HG03571 (cell line): Measurements from ENCODE around the gene P2RY2.

Experiments
- ATAC-seq: cut with Tn5 transposase; IDR thresholded peaks from one replicate; pipeline ENCODE4 v1.9.1; 2021; ENCODE audit not compliant: unreplicated experiment

The P2RY2 gene

DNA sequence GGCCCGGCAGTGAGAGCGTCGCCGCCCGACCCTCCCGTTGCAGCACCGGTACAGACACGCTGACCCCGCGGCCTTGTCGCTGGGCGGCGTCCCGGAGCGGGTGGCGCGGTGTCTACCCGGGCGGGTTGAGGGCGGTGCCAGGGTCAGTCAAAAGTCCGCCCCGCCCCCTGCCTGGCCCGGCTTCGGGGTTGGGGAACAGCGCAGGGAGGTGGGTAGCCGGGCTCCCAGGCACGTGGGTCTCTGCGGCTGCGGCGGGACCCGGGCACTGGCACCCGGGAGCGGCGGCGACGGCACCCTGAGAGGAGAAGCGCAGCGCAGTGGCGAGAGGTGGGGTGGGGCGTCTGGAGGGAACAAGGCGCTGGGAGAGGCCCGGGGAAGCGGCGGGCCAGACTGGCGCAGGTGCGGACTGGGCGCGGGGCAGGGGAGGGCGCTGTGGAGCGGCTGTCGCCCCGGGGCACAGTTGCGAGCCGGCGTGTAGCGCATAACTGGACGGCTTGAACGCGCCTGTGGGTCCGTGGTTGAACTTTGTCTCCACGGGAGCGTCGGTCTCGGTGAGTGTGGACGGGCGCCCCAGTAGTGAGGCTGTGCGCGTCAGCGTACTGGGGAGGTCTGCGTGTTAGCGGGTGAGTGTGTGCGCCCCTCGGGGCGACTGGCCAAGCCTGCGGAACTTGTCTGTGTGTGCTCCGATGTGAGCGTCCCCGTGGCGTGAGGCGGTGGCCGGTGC, at the start of gene P2RY2:
P2RY2 (plus strand) TSS at position 176 of the 724 bp plus-strand sequence. CDS start 15,879 bp downstream, outside the sequence.
- no peak for ATAC-seq

DNA sequence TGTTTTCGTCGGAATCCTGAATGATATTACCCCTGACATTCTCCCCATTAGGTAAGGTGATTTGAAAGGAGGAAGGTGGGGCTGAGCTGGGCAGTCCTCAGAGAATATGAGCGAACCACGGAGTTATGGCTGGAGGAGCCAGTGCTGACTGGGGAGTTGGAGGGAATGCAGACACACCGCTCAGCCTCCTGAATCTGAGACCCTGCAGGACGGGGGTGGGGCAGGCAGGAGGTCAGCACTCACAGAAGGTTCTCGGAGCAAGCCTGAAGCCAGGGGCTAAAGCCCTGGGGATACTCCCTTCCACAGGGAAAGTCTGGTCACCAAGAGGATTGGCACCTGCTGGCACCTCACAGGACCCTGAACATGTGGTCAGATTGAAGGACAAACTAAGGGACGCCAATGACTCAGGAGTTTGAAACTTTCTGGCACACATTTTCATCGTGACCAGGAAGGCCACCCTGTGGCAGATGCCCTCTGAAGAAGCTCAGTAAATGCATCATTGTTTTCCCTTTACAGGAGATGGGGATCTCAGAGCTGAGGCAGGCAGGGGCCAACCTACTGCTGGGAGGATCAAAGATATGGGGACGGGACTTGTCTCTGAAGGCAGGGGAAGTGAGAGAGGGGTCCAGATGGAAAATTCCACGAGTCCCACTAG, 49.0 kb upstream of the P2RY2 start:
- ATAC-seq: no peak

DNA sequence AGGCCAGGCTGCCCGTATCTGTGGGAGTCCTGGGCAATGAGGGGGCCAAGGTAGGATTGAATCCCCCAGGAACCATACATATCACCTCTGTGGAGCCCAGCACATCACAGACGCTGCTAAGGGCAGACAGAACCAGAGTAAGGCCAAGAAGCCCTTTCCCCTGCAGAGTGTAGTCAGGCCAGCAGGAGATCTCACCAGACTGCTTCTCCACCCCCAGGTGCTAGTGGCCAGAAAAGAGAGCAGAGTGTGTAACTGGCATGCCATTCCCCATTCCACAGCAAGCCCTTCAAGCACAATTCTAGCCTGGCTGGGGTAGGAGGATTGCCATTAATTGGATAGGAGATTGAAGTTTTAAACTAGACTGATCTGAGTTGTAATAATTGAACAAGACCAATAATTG, 47.9 kb upstream of the P2RY2 start:
- ATAC-seq: no peak

DNA sequence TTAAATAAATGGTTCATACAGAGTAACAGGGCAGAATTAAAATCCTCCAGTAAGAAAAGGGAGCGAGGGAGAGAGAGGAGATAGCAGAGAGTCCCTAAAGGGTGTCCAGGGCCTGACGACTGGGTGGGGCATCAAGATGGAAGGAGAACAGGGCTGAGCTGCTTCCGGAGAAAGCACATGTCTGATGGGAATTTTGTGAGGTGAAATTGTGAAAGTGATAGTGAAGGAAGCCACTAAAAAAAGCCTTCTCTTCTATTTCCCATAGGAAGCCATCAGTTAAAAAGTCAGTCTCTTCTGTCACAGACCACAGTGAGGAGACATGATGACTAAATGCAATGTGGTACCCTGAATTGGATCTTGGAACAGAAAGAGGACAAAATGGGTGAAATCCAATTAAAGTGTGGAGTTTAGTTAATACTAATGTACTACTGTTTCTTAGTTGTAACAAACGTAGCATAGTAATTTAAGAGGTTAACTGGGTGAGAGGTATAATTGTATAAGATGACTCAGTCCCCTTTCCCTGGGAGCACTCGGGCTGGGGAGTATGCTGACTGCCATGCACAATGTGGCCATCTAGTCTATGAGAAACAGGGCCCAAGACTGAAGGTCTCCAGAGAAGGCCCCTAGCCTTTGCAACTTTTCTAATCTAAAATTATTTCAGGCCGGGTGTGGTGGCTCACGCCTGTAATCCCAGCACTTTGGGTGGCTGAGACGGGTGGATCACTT, 46.5 kb upstream of the P2RY2 start:
- ATAC-seq: no peak

DNA sequence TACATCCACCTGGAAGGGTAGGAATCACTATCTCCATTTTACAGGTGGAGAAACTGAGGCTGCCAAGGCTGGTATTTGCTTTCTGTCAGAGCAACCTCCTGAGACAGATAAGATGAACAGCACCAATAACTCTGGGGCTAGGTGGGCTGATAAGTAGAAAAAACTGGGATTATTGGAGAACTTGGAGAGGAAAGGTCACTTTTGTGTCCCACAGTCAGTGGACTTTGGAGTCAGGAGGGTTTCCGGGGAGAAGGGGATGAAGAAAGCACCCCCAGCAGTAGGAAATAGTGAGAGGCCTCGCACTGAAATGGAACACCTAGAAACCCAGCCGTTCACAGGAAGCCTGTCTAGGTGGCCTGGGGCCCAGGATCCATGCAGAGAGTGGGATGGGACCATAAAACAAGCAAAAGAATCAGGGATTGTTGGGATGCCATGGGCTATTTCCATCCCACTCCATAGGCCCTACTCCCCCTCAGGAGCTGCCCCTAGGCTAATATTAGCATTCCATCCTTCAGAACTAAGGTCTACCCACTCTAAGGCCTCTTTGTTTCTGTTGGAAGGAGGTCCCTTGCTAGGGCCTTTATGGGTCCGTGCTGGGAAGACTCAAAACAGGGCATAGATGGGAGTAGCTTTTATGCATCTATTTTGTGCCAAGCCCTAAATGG, 45.0 kb upstream of the P2RY2 start:
- ATAC-seq: no peak

DNA sequence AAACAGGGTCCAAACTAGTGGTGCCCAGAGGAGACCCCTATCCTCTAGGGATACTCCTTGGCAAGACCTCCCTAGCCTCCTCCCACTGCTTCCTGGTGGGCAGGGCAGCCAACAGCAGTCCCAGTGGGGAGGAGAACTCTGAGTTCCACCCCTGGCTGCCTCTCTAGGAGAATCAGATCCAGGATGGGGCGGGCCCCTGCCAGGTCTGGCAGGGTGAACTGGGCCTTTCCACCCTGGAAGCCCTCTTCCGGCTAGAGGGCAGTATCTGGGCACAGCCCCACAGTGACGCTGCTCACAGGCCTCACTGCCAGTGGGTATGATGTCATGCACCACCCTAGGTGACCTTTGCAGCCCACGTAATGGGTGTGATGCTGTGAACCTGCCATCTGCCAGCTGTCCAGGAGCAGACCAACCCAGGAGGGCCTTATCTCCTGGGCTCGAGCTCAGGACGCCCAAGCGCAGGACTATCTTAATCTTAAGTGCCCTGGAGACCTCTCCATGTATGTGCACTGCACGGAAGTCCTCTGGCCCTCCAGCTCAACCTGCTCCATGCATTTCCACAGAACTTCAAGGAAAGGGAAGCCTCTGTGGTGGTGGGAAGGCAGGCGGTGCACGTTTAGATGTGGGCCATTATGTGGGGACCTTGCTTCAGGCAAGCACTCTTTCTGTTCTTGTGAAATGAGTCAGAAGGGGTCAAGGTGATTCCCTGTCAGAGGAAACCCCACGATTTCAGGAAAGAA, 44.2 kb upstream of the P2RY2 start:
- ATAC-seq: no peak

DNA sequence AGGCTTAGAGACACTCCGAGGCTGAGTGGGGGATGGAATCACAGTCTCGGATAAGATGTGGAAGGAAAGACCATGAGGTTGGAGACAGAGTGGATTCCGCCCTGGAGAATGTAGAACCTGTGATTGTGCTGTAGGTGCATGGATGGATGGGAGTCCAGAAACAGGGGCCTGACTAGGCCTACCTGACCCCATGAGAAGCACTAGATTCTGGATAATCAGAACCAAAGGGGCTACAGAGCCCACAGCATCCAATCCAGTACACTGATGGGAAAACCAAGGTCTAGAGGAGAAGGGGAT, 43.6 kb upstream of the P2RY2 start:
- no peak for ATAC-seq

DNA sequence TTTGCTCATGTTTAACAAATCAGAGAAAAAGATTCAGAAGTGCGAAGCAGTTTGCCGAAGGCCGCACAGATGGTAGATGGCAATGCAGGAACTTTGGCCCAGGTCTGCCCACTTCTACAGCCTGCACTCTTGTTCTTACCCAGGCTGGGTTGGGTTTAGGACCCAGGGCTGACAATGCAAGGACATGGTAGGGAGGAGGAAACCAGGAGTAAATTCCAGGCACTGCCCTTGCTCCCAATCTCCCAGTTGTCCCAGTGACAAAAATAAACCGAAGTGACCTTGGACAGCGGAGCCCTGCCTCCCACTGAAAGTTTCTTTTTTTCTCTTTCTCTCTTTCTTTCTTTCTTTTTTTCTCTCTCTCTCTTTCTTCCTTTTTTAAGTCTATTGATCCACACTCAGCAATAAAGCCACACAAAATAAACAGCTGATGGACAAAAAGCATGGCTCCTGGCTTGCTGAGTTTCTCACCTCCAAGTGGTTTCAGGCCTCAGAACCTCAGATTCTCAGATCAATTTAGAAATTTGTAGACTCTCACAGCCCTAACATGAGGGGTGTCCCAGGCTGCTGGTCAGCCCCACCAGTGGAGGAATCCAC, 42.4 kb upstream of the P2RY2 start:
- ATAC-seq: no peak

DNA sequence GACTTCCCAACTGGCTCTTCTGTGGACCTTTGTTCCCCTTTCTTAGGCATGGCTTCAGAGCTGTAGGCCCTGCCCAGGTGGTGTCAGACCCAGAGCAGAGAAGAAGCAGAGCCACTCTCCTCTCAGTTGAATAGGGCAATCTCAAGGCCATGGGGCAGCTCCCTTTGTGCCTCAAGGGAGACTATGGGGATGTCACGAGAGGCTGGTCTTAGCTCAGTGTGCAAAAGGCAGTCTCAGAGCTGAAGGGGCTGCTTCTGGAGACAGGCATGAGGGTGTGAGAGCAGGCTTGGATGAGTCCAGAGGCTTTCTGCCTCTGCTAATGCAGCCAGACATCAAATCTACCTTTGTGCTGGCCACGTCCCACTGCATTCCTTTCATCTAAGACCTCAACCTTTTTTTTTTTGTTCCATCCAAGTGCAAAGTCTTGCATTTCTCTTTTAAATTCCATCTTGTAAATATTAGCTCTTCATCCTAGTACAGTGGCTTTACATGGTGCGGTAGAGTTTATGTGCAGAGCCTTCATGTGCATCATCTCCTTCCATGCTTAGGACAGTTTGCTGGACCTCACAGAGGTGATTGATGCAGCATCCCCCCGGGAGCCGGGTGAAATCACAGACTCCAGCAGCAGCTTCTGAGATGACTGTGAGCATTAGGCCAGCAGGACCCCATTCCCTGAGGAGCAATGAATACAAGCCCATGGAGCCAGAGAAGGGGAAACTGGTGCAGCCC, 41.8 kb upstream of the P2RY2 start:
- ATAC-seq: no peak

DNA sequence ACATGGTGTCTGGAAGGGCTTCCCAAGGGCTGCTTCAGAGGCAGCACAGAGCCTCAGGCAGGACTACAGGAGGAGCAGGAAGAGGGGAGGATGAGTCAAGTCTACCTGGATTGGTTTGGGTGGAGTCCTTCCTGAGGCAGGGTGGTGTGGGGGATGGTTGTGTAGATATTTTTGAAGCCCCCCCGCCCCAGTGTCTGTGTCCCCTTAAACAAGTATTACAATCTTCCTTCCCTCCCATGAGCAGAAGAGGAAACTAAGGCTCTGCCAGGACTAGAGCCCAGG, 41.3 kb upstream of the P2RY2 start:
- no peak for ATAC-seq

DNA sequence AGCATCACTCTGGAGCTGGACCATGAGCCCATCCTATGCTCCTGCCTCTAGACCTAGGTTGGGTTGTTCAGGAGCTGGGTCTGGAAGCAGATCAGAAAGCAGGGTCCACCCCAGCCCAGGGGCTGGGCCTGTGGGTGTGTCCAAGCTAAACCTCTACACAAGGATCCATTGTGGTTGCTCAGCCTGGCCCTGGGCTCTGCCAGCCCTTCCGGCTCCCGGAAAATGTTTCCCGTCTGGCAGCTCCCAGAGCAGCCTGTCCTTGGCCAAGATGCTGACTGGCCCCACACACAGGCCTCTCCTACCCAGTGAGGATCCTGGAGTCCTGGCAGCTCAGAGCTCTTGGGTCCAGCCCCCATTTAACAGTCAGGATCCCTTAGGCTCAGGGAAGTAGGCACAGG, 40.7 kb upstream of the P2RY2 start:
- no peak for ATAC-seq

DNA sequence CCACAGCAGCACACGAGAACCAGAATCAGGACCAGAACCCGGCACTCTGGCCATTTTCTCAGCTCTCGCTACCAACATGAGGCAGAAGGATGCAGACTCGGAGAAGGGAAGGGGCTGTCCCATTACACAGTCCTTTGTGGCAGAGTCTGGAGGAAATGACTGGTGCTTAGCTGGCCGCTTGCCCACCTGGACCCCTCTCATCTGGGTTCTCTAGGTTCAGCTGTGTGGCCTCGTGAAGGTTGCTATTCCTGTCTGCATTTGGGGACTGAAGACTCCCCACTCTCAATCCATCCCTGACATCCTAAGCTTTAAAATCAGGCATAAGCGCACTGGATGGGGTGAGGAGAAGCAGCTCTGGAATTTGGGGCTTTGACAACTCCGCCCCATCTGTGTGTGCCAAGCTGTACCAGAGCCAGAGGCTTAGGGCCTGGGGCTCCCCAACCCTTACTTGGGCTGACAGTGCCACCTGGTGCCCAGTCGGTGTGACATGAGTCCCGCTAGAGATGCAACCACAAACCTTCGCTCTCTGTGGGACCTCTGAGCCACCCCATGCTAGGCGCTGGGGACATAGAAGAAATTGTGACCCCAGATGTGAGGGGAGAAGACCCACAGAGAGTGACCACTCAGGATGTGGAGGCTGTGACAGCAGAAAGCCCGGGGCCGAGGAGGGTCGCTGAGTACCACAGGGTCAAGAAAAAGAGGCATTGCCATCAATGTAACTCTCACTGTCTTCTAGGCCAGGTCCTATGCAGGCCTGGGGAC, 40.1 kb upstream of the P2RY2 start:
- ATAC-seq: peak; percentile 61

DNA sequence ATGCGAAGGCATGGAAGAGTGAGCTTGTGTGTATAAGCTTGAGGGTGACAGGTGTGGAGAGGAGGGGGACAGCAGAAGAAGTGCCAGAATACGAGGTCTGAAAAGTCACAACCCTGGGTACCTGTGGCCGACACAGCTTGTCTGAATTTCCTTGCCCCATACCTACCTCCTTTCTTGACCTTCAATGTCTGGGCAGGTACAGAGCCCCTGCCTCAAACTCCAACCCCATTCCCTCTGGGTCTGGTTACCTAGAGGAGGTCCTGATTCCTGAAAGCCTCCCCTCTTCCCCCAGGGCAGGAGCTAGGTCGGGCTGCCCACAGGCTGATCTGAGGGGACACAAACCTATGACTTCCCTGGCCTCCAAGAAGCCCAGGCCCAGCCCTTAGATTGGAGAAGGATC, 39.4 kb upstream of the P2RY2 start:
- no peak for ATAC-seq

DNA sequence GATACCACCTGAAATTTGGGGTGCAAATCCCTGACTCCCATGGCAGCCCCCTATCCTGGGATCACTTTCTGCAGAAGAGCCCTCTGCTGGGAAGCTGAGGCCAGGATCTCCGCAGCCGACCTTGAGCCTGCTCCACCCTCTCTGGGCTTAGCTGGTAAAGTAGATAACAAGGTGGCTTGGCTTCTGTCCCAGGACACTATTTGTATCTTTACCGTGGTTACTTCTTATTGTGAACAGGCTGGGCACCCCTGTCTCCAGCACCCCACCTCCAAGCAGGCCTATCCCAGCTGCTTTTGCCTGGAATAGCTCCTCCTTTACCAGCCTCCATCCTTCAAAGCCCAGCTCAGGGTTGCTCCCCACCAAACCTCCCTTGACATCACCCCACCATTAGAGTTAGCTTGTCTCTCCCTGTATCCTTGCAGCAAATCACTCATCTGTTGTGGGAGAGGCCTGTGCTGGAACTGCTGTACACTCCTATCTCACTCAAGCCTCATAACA, 35.2 kb upstream of the P2RY2 start:
- no peak for ATAC-seq

DNA sequence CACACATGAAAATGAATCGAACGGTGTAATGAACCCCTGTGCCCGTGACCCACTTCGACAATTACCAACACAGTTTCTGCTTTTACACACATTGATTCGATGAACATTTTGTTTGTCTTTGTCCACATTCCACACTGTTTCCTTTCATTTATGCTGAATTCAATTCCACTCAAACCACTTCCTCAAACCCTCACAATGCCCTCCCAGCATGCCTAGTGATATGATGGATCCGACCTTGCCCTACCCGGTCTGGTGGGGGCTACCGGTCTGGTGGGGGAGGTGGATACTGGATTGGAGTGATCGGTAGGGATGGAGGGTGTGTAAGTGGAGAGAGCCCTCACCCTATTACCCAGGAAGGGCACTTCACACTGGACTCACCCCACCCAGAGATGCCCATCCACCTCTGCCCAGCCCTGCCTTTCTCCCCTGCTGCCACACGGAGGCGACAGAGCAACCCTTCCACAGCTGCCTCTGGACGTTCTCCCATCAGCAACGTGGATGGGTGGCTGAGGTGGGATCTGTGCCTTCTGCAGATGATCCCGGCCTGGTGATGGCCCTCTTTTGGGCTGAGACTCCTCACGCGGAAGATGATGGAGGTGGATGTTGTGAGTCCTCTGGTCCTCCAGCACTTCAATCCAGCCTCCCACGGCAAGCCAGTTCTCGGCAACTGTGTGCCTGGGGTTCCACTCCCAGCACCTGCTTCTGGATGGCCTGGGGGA, 33.0 kb upstream of the P2RY2 start:
- ATAC-seq: no peak

DNA sequence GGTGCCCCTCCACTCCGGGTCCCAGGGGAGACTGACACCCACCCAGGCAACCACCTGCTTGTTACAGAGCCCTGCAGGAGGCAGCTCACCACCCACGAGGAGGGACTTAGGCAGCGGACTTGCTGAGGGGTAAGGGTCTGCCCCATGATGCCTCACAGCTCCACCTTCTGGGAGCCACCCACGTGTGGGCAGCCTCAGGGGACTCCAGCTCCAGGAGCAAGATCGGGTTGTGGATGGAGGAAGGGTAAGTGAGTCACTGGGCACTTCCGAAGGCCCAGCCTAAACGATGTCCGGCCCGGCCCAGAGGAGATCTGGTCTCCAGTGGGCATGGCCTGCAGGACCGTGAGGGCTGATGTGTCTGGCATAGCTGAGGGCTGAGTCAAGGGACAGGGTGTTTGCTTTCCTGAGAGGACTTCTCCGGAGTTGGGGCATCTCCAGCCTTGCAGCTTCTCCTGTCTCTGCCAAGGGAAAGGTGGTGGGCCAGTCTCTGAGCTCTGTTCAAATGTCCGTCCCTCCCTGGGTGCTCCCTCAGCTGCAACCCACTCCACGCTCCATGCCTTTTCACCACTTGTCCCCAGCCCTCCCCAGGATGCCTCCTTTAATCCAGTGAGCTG, 32.3 kb upstream of the P2RY2 start:
- ATAC-seq: no peak

DNA sequence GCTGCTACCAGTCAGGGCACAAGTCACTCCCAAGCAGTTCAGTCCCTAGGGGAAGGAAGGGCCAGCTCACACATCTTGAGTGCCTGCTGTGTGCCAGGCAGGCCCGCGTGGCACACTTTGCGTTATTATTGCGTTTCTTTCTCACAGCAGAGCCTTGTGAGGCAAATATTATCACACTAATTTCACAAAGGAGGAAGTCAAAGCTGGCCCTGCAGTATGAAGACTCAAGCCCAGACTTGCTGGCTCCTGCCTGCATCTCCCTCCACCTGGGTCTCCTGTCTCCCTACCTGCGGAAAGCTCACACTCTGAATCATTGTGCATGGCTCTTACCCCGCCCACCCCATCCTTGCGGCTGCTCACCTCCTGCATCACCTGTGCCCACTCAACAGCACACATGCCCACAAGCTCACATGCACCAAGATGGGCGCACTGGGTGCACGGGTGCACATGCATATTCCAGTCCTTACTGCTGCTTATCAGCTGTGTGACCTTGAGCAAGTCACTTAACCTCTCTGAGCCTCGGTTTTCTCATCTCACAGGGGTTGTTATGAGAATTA, 31.7 kb upstream of the P2RY2 start:
- ATAC-seq: no peak

DNA sequence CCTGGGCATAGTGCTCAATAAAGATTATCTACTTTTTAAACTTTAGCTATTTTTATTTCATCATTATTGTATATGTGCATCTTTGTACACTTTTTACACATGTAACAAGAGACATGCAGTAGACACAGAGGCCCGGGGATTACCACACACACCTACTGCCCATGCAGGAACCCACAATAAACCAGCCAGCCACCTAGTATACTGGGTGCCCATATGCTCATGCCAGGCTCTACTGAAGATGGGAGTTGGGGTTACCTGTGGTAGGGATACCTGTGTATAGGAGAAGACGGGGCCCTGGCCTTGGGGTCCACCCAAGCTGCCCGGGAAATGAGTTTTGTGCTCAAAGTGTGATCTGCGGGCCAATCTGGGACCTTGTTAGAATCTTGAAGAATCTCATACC, 31.2 kb upstream of the P2RY2 start:
- ATAC-seq: no peak
